HS-27A (cell line): ENCODE data around the gene ARMH4.

Experiments
- DNase-seq: peaks from one replicate; pipeline ENCODE4 v3.0.0-alpha.2; 2012; ENCODE audit warnings: low read depth, missing footprints

Gene ARMH4

GRCh38 chr14:58100735-58101368 lies 51.2 kb downstream of the ARMH4 start:
- DNase-seq = no peak

GRCh38 chr14:58099682-58100081 lies 52.3 kb downstream of the ARMH4 start:
- no peak for DNase-seq

GRCh38 chr14:58098507-58098906 lies 53.5 kb downstream of the ARMH4 start:
- no peak for DNase-seq

GRCh38 chr14:58096731-58097130 lies 55.3 kb downstream of the ARMH4 start:
- no peak for DNase-seq

GRCh38 chr14:58091883-58092630 lies 60.0 kb downstream of the ARMH4 start:
- no peak for DNase-seq

GRCh38 chr14:58089612-58090011 lies 62.4 kb downstream of the ARMH4 start:
- no peak for DNase-seq

GRCh38 chr14:58088961-58089360 lies 63.1 kb downstream of the ARMH4 start:
- no peak for DNase-seq

- DNase-seq = no peak
These were observed 66.1 kb downstream of the ARMH4 start for GRCh38 chr14:58085877-58086276.

- peak; percentile 64 for DNase-seq
These were observed 69.4 kb downstream of the ARMH4 start for GRCh38 chr14:58082491-58083098.

- no peak for DNase-seq
These were observed 70.0 kb downstream of the ARMH4 start for GRCh38 chr14:58082011-58082410.

GRCh38 chr14:58078471-58078870 lies 73.5 kb downstream of the ARMH4 start:
- DNase-seq = no peak

- DNase-seq = peak; percentile 57
These were observed 73.9 kb downstream of the ARMH4 start for GRCh38 chr14:58078068-58078467.

- peak; percentile 19 for DNase-seq
These were observed 74.4 kb downstream of the ARMH4 start for GRCh38 chr14:58077621-58078020.

- no peak for DNase-seq
These were observed 78.5 kb downstream of the ARMH4 start for GRCh38 chr14:58073516-58073915.

- peak; percentile 26 for DNase-seq
These were observed 79.5 kb downstream of the ARMH4 start for GRCh38 chr14:58072288-58073071.

GRCh38 chr14:58071341-58071740 lies 80.7 kb downstream of the ARMH4 start:
- DNase-seq = no peak

- no peak for DNase-seq
These were observed 83.7 kb downstream of the ARMH4 start for GRCh38 chr14:58068306-58068705.

GRCh38 chr14:58066115-58066514 lies 85.9 kb downstream of the ARMH4 start:
- DNase-seq = no peak

GRCh38 chr14:58061581-58061980 lies 90.4 kb downstream of the ARMH4 start:
- DNase-seq = no peak

- no peak for DNase-seq
These were observed 91.1 kb downstream of the ARMH4 start for GRCh38 chr14:58060898-58061297.

- DNase-seq = no peak
These were observed 91.9 kb downstream of the ARMH4 start for GRCh38 chr14:58060077-58060476.

- DNase-seq = no peak
These were observed 92.9 kb downstream of the ARMH4 start for GRCh38 chr14:58059126-58059525.
